ENCODE measurements around the gene FAM219A. TPM values are rescaled to one million over a fixed set of nuclear protein-coding genes. Genes with fewer than 3 reads are reported as not detected.

The FAM219A gene, protein sequence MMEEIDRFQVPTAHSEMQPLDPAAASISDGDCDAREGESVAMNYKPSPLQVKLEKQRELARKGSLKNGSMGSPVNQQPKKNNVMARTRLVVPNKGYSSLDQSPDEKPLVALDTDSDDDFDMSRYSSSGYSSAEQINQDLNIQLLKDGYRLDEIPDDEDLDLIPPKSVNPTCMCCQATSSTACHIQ
- 10 to 100 TPM; 11.9 to 13.9 (median 12.5) TPM for polyA plus RNA-seq (ENCODE audit: insufficient read length in 4 of 4)

GRCh38 chr9:34458013-34458958 lies at the start of gene FAM219A, which contains the start of gene DNAI1:
Gene FAM219A, minus strand, starts transcription at chr9:34458570. Its CDS starts 307 bp downstream, at chr9:34458263.
Gene DNAI1, plus strand, starts transcription at chr9:34458805. Its CDS starts 201 bp downstream, at chr9:34459006.
- peak; percentile 93 to 97 (median 96) for DNase-seq (ENCODE audit: low read depth in 4 of 4, low spot score in 3 of 4)

DNA sequence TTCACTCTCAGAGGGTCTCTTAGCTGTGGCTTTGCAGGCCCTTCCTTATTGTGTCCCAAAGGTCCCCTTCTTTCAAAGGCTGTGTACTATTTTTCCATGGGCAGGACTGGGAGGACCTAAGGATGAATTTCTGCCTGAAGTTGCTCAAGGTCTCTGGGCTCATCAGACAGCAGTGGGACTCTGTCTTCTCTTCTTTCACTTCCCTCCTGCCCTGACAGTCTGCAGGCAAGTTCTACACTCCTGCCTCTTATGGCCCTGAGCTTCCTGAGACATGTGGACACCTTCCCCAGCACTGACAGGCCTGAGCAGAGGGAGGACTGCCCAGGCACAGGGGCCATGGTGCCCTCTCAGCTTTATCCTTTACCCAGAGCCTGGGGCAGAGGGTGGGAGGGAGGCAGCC lies 49.6 kb upstream of the FAM219A start:
- no peak for DNase-seq (ENCODE audit: low read depth in 4 of 4, low spot score in 3 of 4)

DNA sequence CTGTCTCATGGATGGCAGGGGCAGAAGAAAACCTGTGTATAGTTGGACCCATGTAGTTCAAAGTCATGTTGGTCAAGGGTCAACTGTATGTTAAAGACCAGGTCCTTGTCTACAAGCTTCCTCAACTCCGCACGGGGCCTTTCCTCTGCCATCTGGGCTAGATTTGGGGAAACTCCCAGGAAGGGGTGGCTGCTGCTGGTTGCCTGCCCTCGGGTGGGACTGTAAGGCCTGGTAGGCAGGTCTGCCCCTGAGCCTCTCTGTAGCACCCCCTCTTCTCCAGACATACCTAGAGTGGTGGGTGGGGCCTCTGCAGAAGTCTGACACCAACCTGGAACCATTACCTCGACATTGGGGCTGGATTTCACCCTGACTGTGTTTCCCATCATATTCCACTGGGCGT lies 49.2 kb upstream of the FAM219A start:
- DNase-seq (ENCODE audit: low read depth in 4 of 4, low spot score in 3 of 4) = no peak

- DNase-seq (ENCODE audit: low read depth in 4 of 4, low spot score in 3 of 4) = no peak
Measured at GRCh38 chr9:34506623-34507022, 48.3 kb upstream of the FAM219A start.

- no peak for DNase-seq (ENCODE audit: low read depth in 4 of 4, low spot score in 3 of 4)
Measured at GRCh38 chr9:34505370-34506120, 47.2 kb upstream of the FAM219A start.

DNA sequence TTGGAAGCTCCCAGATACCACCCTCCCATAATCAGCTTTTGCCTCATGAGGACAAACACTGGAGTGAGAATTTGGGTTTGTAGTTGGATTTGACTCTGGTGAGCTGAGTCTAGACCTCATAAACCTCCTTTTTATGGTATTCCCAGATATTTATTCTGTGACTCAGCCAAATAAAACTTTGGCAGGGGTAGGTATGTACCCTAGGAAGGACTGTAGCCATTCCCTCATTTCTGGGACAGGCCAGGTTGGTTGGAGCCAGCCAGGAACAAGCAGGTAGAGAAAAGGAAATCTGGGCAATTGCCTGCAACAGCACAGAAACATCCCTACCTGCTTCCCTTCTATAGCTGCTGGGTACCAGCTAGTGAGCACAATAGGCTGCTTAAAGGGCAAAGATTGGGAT lies 45.0 kb upstream of the FAM219A start:
- DNase-seq (ENCODE audit: low read depth in 4 of 4, low spot score in 3 of 4) = no peak

GRCh38 chr9:34502891-34503290 lies 44.5 kb upstream of the FAM219A start:
- no peak for DNase-seq (ENCODE audit: low read depth in 4 of 4, low spot score in 3 of 4)

DNA sequence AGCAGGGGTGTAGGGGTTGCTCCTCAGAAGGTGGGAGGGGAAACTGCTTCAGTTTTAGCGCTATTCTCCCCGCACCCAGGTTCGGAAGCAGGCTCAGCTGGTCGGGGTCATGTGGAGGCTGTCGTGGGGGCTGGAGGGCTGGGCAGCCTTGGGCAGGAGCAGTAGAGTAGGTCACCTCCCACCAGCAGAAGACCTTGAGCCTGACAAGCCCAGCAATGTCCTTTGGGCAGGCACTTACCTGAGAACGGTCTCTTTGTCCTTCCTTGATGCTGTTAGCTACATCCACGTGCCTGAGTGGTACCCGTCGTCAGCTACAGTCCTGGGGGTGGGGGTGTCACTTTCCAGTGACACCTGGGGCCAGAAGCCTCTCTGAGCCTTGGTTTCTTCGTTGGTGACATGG lies 44.1 kb upstream of the FAM219A start:
- DNase-seq (ENCODE audit: low read depth in 4 of 4, low spot score in 3 of 4) = no peak

GRCh38 chr9:34501889-34502425 lies 43.6 kb upstream of the FAM219A start:
- no peak for DNase-seq (ENCODE audit: low read depth in 4 of 4, low spot score in 3 of 4)

DNA sequence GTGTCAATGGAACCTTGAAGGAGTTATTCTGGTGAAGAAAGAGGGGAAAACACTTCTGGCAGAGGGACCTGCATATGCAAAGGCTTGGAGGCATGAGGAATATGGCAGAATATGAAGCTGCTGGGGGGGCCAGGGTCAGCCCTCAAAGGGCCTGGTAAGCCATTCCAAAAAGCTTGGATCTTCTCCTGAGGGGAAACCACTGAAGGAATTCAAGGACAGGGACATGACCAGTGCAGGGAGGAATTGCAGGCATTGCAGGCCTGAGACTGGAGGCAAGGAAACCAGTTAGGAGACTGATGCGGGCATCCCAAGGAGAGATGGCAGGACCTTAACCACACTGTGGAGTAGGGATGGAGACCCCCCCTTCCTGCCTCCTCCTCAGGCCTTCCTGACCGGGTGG lies 43.0 kb upstream of the FAM219A start:
- DNase-seq (ENCODE audit: low read depth in 4 of 4, low spot score in 3 of 4) = no peak

GRCh38 chr9:34500623-34501267 lies 42.4 kb upstream of the FAM219A start:
- DNase-seq (ENCODE audit: low read depth in 4 of 4, low spot score in 3 of 4) = no peak

DNA sequence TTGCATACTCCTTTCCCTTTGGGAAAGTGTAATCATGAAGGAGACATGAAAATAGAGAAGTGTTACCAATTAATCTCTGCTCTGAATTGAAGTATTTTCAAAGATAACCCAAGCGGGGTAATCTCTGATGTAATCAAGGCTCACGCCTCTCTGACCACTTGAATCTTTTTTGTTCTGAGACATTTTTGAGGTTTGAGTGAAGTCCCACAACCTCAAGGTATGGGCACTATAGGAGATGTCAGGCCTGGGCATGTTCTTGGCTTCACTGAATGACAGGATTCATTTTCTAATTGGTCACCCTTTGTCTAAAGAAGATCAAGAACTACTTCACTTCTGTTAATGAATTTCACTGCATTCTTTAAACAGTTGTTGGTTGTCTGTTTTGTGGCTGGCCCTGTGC lies 40.7 kb upstream of the FAM219A start:
- no peak for DNase-seq (ENCODE audit: low read depth in 4 of 4, low spot score in 3 of 4)

DNA sequence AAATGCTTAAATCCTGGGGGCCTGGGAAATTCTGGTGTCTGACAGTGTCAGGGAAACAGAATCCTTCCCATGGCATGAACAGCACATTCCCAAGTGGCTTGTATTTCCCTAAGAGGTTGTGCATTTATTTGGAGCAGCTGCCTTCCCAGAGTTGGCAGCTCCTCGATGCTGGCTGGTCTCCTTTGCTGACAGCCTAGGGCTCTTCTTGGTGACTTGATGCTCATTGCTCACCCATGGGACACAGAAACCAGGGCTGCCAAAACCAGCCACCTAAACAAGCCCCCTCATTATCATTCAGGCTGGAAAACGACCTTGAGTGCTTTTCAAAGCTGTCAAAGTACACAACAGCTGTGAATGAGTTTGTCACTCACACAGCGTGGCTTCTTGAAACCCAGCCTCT lies 40.2 kb upstream of the FAM219A start:
- DNase-seq (ENCODE audit: low read depth in 4 of 4, low spot score in 3 of 4) = no peak

GRCh38 chr9:34496149-34496712 lies 37.9 kb upstream of the FAM219A start:
- DNase-seq (ENCODE audit: low read depth in 4 of 4, low spot score in 3 of 4) = no peak

GRCh38 chr9:34493972-34494535 lies 35.7 kb upstream of the FAM219A start:
- DNase-seq (ENCODE audit: low read depth in 4 of 4, low spot score in 3 of 4) = peak; percentile 22 to 60 (median 30)

DNA sequence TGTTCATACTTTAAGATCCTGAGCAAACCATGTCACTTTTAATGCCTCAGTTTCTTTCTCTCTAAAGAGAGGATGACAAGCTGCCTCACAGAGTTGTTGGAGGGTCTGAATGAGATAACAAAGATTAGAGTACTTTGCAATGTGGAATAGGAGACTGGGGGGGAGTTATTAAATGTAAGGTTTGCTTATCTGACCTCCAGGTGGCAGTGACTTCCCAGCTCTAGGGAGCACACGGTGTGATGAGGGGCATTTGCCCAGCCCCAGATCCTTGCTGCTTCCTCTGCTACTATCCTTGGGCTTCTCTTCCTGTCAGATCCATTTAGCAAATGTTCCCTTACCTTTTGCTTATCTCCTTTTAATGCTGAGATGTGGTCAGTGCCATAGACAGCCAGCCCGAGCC lies 33.7 kb upstream of the FAM219A start:
- DNase-seq (ENCODE audit: low read depth in 4 of 4, low spot score in 3 of 4) = no peak

DNA sequence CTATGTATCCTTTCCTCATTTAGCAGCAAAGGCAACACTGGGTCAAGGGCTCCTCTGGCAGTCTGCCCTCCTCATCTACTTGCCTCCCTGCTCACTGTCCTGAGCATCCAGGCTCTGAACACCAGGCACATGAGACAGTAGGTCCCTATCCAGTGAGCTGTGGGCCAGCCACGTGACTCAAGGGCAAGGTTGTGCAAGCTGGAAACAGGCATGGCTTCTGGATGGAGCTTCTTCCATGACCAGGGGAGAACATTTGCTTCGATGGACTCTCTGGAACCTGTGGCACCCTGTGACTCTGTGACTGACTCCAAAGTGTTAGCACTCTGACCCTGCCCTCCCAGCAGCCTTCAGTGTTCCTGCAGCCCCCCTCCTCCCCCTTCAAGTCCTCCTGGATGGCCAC lies 33.2 kb upstream of the FAM219A start:
- no peak for DNase-seq (ENCODE audit: low read depth in 4 of 4, low spot score in 3 of 4)

- DNase-seq (ENCODE audit: low read depth in 4 of 4, low spot score in 3 of 4) = no peak
Measured at GRCh38 chr9:34490760-34491159, 32.4 kb upstream of the FAM219A start.

DNA sequence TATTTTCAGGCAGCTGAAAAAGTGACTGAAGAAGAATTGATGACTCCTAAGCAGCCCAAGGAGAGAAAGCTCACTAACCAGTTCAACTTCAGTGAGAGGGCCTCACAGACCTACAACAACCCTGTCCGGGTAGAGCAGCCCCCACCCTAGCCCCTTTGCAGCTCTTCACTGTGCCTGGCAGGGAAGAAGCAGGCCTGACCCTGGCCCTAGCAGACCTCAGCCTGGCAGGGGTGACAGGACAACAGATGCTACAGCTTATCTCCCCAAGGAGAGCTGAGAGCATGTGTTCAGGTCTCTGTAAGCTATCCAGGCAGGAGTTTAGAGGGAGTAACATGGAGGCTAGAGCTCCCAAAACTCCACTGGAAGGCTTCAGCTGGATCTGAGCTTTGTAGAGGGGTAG lies 32.0 kb upstream of the FAM219A start:
- DNase-seq (ENCODE audit: low read depth in 4 of 4, low spot score in 3 of 4) = no peak

- no peak for DNase-seq (ENCODE audit: low read depth in 4 of 4, low spot score in 3 of 4)
Measured at GRCh38 chr9:34486572-34486971, 28.2 kb upstream of the FAM219A start.

Measured in left renal pelvis (tissue), 4 donors.